Measurements from ENCODE around the gene SMAP2.
A peak's percentile ranks its signal among the peaks of the same experiment; 100 is the strongest.

The SMAP2 gene

DNA sequence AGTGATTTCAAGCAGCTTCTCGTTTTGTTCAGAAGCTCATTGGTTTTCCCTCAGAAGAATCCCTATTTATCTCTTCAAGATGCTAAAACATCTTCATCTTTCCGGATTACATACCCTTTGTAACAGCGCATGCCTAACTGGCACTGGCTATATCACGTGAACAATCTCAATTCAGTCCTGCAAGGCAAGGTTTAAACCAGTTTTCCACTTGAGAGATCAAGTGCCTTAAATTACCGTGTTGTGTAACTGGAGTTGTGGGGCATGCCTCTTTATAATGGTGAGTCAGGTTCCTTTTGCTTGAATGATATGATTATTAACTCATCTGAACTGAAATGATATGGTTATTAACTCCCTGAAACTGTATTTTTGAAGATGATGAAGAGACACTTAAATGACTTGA is 65.7 kb downstream of the SMAP2 start:
- no peak for DNase-seq
- in situ Hi-C loops (cut with HindIII; ENCODE audit: low pct_ligation_motif_present, low pct_unique_long_range_greater_than_20kb, low sequenced_read_pairs): no loop called here

DNA sequence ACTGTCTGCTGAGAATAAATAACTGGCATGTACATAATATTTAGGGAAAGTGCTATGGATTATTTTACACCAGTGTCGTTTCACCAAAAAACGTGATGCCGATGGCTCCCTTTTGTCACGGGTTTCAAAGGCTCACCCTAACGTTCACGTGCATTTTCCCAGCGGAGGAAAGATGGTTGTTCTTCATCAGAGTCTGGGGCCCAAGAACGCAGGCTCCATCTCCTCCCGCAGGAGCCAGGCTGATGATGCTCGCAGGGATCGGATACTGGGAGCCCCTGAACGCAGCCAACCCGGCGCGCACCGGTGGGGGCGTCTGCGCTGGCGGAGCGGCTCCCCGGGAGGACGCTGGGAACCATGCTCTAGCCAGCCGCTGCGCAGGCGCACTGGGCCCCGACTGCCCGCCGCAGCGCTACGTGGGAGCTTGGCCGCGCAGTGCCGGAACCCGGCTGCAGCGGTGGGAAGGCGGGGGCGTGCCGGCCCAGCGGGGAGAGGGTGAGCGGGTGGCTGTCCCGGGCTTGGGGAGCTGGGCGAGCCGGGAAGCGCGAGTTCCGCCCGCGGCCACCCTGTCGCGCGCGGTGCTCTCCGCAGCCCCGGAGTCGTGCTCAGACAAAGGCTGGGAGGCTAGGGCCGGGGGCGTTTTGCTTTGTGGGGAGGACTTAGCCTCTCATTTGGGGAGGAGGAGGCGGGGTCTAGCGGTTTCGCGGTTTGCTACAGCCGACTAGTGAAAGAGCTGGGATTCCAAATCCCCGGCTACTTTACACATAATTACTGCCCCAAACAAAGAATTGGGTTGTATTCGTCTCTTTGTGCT is 76.4 kb downstream of the SMAP2 start, which contains the start of gene ZFP69B:
Gene ZFP69B, plus strand, starts transcription at position 793 of the 811 bp plus-strand sequence. CDS start 486 bp downstream, outside the sequence.
- peak; percentile 90 for DNase-seq
- in situ Hi-C loops (cut with HindIII; ENCODE audit: low pct_ligation_motif_present, low pct_unique_long_range_greater_than_20kb, low sequenced_read_pairs): no loop called here

DNA sequence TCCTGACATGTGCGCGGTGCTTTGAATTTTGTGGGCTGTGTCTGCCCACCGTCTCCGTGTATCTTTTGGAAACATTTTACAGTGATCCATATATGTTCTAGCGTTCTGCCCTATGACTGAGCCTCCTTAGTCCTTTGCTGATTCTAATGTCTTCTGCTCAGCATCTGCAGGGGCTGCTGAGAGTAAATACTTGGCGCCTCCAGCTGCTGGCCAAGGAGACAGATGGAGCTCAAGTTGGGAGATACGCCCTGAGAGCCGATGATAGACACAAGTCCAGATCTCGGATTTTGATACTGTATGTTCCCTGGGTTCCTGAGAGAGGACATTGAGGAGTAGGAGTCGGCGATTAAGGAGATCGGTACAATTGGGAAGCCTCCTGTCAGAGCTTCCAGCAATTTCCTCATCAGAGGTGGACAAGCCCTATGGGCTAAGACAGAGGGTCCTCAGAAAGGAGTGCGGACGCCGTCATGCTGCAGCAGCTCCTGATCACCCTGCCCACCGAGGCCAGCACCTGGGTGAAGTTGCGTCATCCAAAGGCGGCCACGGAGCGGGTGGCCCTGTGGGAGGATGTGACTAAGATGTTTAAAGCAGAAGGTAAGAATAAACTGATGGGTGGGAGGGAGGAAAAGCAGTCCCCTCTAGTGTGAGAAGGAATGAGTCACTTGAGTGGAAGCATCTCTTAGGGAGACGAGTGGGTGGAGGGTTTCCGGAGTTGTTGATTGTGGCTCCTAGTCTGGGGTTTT is 77.1 kb downstream of the SMAP2 start:
- peak; percentile 5 for DNase-seq
- in situ Hi-C loops (cut with HindIII; ENCODE audit: low pct_ligation_motif_present, low pct_unique_long_range_greater_than_20kb, low sequenced_read_pairs): no loop called here

DNA sequence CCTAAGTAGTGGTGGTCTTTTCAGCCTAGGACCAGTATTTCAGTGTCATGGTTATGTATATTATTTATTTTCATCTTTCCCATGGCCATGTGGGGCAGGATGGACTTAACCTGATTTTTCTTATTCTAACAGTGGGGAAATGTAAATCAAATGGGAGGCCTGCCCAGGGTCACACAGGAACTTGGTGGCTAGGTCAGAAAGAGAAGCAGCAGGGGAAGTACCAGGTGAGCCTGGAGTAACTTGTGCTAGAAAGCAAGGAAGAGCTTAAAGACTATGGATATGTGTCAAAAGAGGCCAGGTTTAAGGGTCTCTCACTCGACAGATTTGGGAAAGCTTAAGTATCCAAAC is 77.7 kb downstream of the SMAP2 start:
- in situ Hi-C loops (cut with HindIII; ENCODE audit: low pct_ligation_motif_present, low pct_unique_long_range_greater_than_20kb, low sequenced_read_pairs): no loop called here
- no peak for DNase-seq

DNA sequence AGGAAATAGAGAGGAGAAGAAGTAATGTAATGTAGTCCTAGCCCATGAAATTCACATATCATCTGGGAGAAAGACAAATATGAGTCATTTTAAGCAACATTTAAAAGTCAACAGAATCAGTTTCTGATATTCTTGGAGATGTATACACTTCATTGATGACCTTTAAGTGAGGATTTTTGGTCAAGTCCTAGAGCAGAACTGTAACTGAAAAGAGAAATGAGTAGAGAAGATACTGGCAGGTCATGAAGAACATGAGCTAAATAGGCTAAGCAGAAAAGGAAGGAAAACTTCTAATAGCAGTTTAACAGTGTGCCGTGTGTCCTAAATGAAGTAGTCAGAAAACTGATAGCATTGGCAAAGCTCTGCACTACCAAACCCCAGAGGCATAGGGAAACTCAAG is 81.3 kb downstream of the SMAP2 start:
- DNase-seq: no peak
- in situ Hi-C loops (cut with HindIII; ENCODE audit: low pct_ligation_motif_present, low pct_unique_long_range_greater_than_20kb, low sequenced_read_pairs): no loop called here

DNA sequence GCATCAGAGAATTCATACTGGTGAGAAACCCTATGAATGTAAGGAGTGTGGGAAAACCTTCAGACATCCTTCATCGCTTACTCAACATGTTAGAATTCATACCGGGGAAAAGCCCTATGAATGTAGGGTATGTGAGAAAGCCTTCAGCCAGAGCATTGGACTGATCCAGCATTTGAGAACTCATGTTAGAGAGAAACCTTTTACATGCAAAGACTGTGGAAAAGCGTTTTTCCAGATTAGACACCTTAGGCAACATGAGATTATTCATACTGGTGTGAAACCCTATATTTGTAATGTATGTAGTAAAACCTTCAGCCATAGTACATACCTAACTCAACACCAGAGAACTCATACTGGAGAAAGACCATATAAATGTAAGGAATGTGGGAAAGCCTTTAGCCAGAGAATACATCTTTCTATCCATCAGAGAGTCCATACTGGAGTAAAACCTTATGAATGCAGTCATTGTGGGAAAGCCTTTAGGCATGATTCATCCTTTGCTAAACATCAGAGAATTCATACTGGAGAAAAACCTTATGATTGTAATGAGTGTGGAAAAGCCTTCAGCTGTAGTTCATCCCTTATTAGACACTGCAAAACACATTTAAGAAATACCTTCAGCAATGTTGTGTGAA is 89.5 kb downstream of the SMAP2 start:
- in situ Hi-C loops (cut with HindIII; ENCODE audit: low pct_ligation_motif_present, low pct_unique_long_range_greater_than_20kb, low sequenced_read_pairs): no loop called here
- DNase-seq: no peak

DNA sequence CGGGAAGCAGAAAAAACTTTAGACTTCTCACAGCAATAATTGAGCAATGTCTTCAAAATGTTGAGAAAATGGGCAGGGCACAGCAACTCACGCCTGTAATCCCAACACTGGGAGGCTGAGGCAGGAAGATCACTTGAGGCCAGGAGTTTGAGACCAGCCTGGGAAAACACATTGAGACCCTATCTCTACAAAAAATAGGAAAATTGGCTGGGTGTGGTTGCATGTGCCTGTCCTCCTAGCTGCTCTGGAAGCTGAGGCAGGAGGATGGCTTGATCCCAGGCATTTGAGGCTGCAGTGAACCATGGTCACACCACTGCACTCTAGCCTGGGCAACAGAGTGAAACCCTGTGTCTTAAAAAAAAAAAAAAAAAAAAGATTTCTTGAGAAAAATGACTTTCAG is 95.8 kb downstream of the SMAP2 start:
- DNase-seq: no peak
- in situ Hi-C loops (cut with HindIII; ENCODE audit: low pct_ligation_motif_present, low pct_unique_long_range_greater_than_20kb, low sequenced_read_pairs): no loop called here
